WTC11 (cell line): ENCODE results near the gene ATP6V1A. TPM values are rescaled to one million over a fixed set of nuclear protein-coding genes. Genes with fewer than 3 reads are reported as not detected.

Experiments used
- ATAC-seq: fragments of 200-7000 bp; cut with Tn5 transposase; 2 replicates; pipeline ENCODE4 v1.10.0; 2021; ENCODE audit warnings: mild to moderate bottlenecking, moderate library complexity
- CTCF ChIA-PET: fragments of 300-600 bp; sonication (Branson Sonifier 250); formaldehyde crosslinking; loops from one replicate; lab custom pipeline; 2021; ENCODE audit warnings: antibody characterized with exemption; lab: Charles Lee
- POLR2A ChIA-PET: fragments of 350-600 bp; sonication (Branson Sonifier 250); formaldehyde crosslinking; loops from one replicate; lab custom pipeline; 2021; ENCODE audit warnings: antibody characterized with exemption; lab: Charles Lee
- DNase-seq: peaks from one replicate; pipeline ENCODE4 v3.0.0; 2021; ENCODE audit warnings: low spot score
- H3K27ac Mint-ChIP-seq: 2 replicates; pipeline ENCODE4 v1.8.0; 2021; ENCODE audit warnings: mixed read lengths
- H3K27me3 Mint-ChIP-seq: 2 replicates; pipeline ENCODE4 v1.8.0; 2021; ENCODE audit warnings: low read depth, mild to moderate bottlenecking, moderate library complexity, mixed read lengths
- H3K36me3 Mint-ChIP-seq: 2 replicates; pipeline ENCODE4 v1.8.0; 2021; ENCODE audit warnings: mixed read lengths
- H3K4me1 Mint-ChIP-seq: 2 replicates; pipeline ENCODE4 v1.8.0; 2022; ENCODE audit warnings: mixed read lengths
- H3K4me3 Mint-ChIP-seq: 2 replicates; pipeline ENCODE4 v1.8.0; 2021; ENCODE audit warnings: mild to moderate bottlenecking, moderate library complexity, mixed read lengths
- H3K9me3 Mint-ChIP-seq: 2 replicates; pipeline ENCODE4 v1.8.0; 2021; ENCODE audit warnings: mixed read lengths
- ATF2 ChIP-seq: sonication (generic); formaldehyde crosslinking; IDR thresholded peaks from 2 replicates; pipeline ENCODE4 v1.8.1; 2022; ENCODE audit warnings: low read depth, missing genetic modification reagents, borderline replicate concordance
- ATF6 ChIP-seq: sonication (generic); formaldehyde crosslinking; IDR thresholded peaks from 2 replicates; pipeline ENCODE4 v1.8.1; 2023; ENCODE audit warnings: mild to moderate bottlenecking, missing genetic modification reagents
- CREB1 ChIP-seq: sonication (generic); formaldehyde crosslinking; IDR thresholded peaks from 2 replicates; pipeline ENCODE4 v1.8.0; 2023; ENCODE audit warnings: mild to moderate bottlenecking, missing genetic modification reagents
- E2F1 ChIP-seq: sonication (generic); formaldehyde crosslinking; IDR thresholded peaks from 2 replicates; pipeline ENCODE4 v1.8.0; 2022; ENCODE audit warnings: mild to moderate bottlenecking, missing genetic modification reagents
- ESRRA ChIP-seq: sonication (generic); formaldehyde crosslinking; IDR thresholded peaks from 2 replicates; pipeline ENCODE4 v1.8.1; 2022; ENCODE audit warnings: mild to moderate bottlenecking, missing genetic modification reagents, borderline replicate concordance
- FOXP4 ChIP-seq: sonication (generic); formaldehyde crosslinking; IDR thresholded peaks from 2 replicates; pipeline ENCODE4 v1.8.0; 2022; ENCODE audit warnings: mild to moderate bottlenecking, missing genetic modification reagents
- GRHL2 ChIP-seq: fragments of 250-450 bp; sonication (Bioruptor Pico); IDR thresholded peaks from 2 replicates; pipeline ENCODE4 v1.8.0; 2022; ENCODE audit warnings: mild to moderate bottlenecking, moderate library complexity; ENCODE audit not compliant: insufficient replicate concordance, severe bottlenecking
- HMGA2 ChIP-seq: fragments of 250-450 bp; sonication (Bioruptor Pico); IDR thresholded peaks from 2 replicates; pipeline ENCODE4 v1.4.0; 2021; ENCODE audit warnings: mild to moderate bottlenecking, moderate library complexity
- HMGXB4 ChIP-seq: sonication (generic); formaldehyde crosslinking; IDR thresholded peaks from 2 replicates; pipeline ENCODE4 v1.8.1; 2023; ENCODE audit warnings: mild to moderate bottlenecking, moderate library complexity, missing genetic modification reagents
- JUN ChIP-seq: sonication (generic); formaldehyde crosslinking; IDR thresholded peaks from 2 replicates; pipeline ENCODE4 v1.8.0; 2023; ENCODE audit warnings: mild to moderate bottlenecking, missing genetic modification reagents
- KAT7 ChIP-seq: sonication (generic); formaldehyde crosslinking; IDR thresholded peaks from 2 replicates; pipeline ENCODE4 v1.8.1; 2023; ENCODE audit warnings: missing genetic modification reagents, mild to moderate bottlenecking, borderline replicate concordance
- NFYB ChIP-seq: sonication (generic); formaldehyde crosslinking; conservative IDR thresholded peaks from 2 replicates; pipeline ENCODE4 v1.8.0; 2022; ENCODE audit warnings: low read depth, missing genetic modification reagents
- NR2C2 ChIP-seq: sonication (generic); formaldehyde crosslinking; IDR thresholded peaks from 2 replicates; pipeline ENCODE4 v1.8.0; 2022; ENCODE audit warnings: mild to moderate bottlenecking, missing genetic modification reagents
- OVOL2 ChIP-seq: fragments of 250-450 bp; sonication (Bioruptor Pico); IDR thresholded peaks from 2 replicates; pipeline ENCODE4 v1.9.0; 2021; ENCODE audit warnings: mild to moderate bottlenecking, borderline replicate concordance
- TEAD4 ChIP-seq: sonication (generic); formaldehyde crosslinking; IDR thresholded peaks from 2 replicates; pipeline ENCODE4 v1.8.0; 2022; ENCODE audit warnings: mild to moderate bottlenecking, missing genetic modification reagents
- ZNF138 ChIP-seq: sonication (generic); formaldehyde crosslinking; conservative IDR thresholded peaks from 2 replicates; pipeline ENCODE4 v1.8.1; 2022; ENCODE audit warnings: mild to moderate bottlenecking, moderate library complexity, missing genetic modification reagents
- ZNF396 ChIP-seq: fragments of 250-450 bp; sonication (Bioruptor Pico); IDR thresholded peaks from 2 replicates; pipeline ENCODE4 v1.8.0; 2021; ENCODE audit warnings: mild to moderate bottlenecking, moderate library complexity, borderline replicate concordance
- ZSCAN18 ChIP-seq: fragments of 250-450 bp; sonication (Bioruptor Pico); IDR thresholded peaks from 2 replicates; pipeline ENCODE4 v2.1.2; 2022; ENCODE audit warnings: mild to moderate bottlenecking, moderate library complexity
- total RNA-seq: library from RNA; stranded (reverse); gene quantifications from 3 replicates; pipeline ENCODE4 v1.2.3, GENCODE V29; 2021

ATP6V1A gene
- total RNA-seq, 1 experiment from 2014 or later, result 90.7 TPM

GRCh38 chr3:113804661-113805060, 57.8 kb downstream of the ATP6V1A start:
- H3K4me3 Mint-ChIP-seq, result no peak overlapping the region
- H3K27me3 Mint-ChIP-seq, result no peaks in the 10 kb centered on the region
- no peaks in the 10 kb centered on the region for H3K9me3 Mint-ChIP-seq
- CTCF ChIA-PET, result no interaction called here
- peaks cover 39% of the 10 kb centered on the region for H3K36me3 Mint-ChIP-seq
- no peak for ATAC-seq
- DNase-seq, result no peak
- TF ChIP-seq ESRRA, result no peak
- TF ChIP-seq GRHL2 (CRISPR knock-in tag), result no peak
- no peak for TF ChIP-seq ZSCAN18 (CRISPR knock-in tag)
- TF ChIP-seq NR2C2 (CRISPR knock-in tag), result no peak
- TF ChIP-seq HMGXB4 (CRISPR knock-in tag), result no peak
- TF ChIP-seq ZNF396 (CRISPR knock-in tag), result no peak
- TF ChIP-seq NFYB (CRISPR knock-in tag), result no peak
- no peak for TF ChIP-seq JUN (CRISPR knock-in tag)
- TF ChIP-seq, all 79 proteins: peak for 0
- Mint-ChIP-seq H3K27ac (no peak overlapping the region), H3K4me1 (no peaks in the 10 kb centered on the region)
- POLR2A ChIA-PET, result no interaction called here

GRCh38 chr3:113805249-113805648, 58.4 kb downstream of the ATP6V1A start:
- DNase-seq (no peak), ATAC-seq (no peak)
- POLR2A ChIA-PET, result no interaction called here
- Mint-ChIP-seq H3K36me3 (peaks cover 37% of the 10 kb centered on the region), H3K9me3 (no peaks in the 10 kb centered on the region), H3K27ac (no peak overlapping the region), H3K4me1 (no peaks in the 10 kb centered on the region), H3K27me3 (no peaks in the 10 kb centered on the region), H3K4me3 (no peak overlapping the region)
- TF ChIP-seq HMGA2 (CRISPR knock-in tag) (no peak), ATF6 (CRISPR knock-in tag) (no peak)
- CTCF ChIA-PET, result no interaction called here

GRCh38 chr3:113812854-113813253, 66.0 kb downstream of the ATP6V1A start:
- no peak overlapping the region; the same call in 1 of the 2 replicates for H3K4me3 Mint-ChIP-seq
- CTCF ChIA-PET, result interaction anchor here (2.1 kb wide), 1 partner anchor 13 kb away, joined by 10 read pairs; no protein-coding TSS in a partner anchor
- H3K9me3 Mint-ChIP-seq, result 0 out of 2 replicates have a peak, but pooled peaks cover 3% of the 10 kb centered on the region
- peaks cover 9% of the 10 kb centered on the region for H3K36me3 Mint-ChIP-seq
- H3K4me1 Mint-ChIP-seq, result peaks cover 23% of the 10 kb centered on the region
- peak; percentile 56 for ATAC-seq
- H3K27me3 Mint-ChIP-seq, result no peaks in the 10 kb centered on the region
- POLR2A ChIA-PET, result interaction anchor here (0.7 kb wide), 1 partner anchor 15 kb away, joined by 5 read pairs; no protein-coding TSS in a partner anchor
- TF ChIP-seq OVOL2 (CRISPR knock-in tag), result no peak
- no peak for TF ChIP-seq TEAD4 (CRISPR knock-in tag)
- no peak for TF ChIP-seq NFYB (CRISPR knock-in tag)
- TF ChIP-seq GRHL2 (CRISPR knock-in tag), result no peak
- no peak for TF ChIP-seq ATF2 (CRISPR knock-in tag)
- no peak for TF ChIP-seq E2F1 (CRISPR knock-in tag)
- TF ChIP-seq ZNF138 (CRISPR knock-in tag), result no peak
- TF ChIP-seq FOXP4 (CRISPR knock-in tag), result no peak
- no peak for TF ChIP-seq CREB1 (CRISPR knock-in tag)
- TF ChIP-seq KAT7 (CRISPR knock-in tag), result no peak
- peak; percentile 22 for DNase-seq
- peak overlapping the region; percentile 42 for H3K27ac Mint-ChIP-seq
